GM12872 (cell line): ENCODE results near the gene CEP152.

Experiments
- CTCF ChIP-seq: IDR thresholded peaks from 3 replicates; pipeline ENCODE4 v1.5.1; 2011; ENCODE audit warnings: low read depth, mild to moderate bottlenecking, low read length, moderate library complexity; ENCODE audit not compliant: insufficient read depth

Gene CEP152

DNA sequence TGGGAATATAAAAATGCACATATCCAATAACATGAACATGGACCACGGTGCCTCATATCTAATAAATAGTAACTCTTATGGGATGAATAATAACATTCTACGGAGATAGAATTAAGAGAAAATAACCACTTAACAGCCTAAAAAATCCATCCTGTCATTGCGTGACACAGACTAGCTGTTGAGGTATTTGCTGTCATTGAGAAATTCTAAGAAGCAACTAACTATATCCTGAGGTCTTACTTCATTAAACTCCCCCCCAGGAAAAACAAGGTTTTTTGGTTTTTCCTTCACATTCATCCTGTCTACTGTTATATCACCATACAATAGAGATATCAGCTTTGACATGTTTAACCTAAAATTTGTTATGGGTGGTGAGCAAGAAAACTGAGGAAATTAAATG lies 14.3 kb downstream of the CEP152 start:
- TF ChIP-seq CTCF = no peak

- no peak for TF ChIP-seq CTCF
Observed at GRCh38 chr15:48795901-48796300, 15.0 kb downstream of the CEP152 start.

- no peak for TF ChIP-seq CTCF
Observed at GRCh38 chr15:48794697-48795134, 16.2 kb downstream of the CEP152 start.

- no peak for TF ChIP-seq CTCF
Observed at GRCh38 chr15:48792408-48792807, 18.5 kb downstream of the CEP152 start.

DNA sequence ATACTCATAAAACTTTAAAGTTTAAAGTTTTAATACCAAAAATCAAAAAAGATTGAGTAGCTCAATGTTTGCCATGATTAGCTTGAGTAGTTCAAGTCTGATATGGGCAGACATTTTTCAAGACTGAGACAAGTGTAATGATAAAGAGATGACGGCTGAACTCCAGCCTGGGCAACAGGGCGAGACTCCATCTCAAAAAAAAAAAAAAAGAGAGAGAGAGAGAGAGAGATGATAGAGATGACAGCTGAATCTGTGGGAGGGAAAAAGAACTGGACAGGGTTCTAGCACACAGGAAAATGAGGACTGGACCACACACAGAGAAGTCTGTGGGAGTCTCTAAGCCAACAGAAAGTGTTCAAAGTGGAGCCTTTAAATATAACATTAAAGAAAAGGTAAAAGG lies 25.2 kb downstream of the CEP152 start:
- TF ChIP-seq CTCF = no peak

GRCh38 chr15:48785195-48785594 lies 25.7 kb downstream of the CEP152 start:
- TF ChIP-seq CTCF = no peak

- no peak for TF ChIP-seq CTCF
Observed at GRCh38 chr15:48784756-48785155, 26.1 kb downstream of the CEP152 start.

DNA sequence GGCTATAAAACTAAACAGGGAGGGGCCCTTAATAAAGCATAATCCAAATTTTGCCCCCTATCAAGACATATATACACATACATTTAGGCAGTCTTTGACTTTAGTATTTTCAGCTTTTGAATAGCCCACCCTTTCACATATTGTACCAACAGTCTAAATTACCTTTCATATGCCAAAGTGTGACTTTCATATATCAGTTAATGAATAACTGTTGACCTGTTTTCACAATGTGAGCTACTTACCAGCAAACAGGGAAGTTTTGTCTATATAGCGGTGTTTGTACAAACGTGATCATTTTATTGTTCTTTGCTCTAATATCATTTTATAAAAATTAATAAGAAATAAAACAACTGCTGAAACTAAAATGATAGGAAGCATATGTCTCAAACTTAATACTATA lies 28.0 kb downstream of the CEP152 start:
- no peak for TF ChIP-seq CTCF
